ENCODE measurements around the gene FARS2. TPM values are rescaled to one million over a fixed set of nuclear protein-coding genes. Genes with fewer than 3 reads are reported as not detected.

Gene FARS2
- total and polyA plus RNA-seq, 9 of the 15 experiments (the other 6 are each of a cell fraction or from before 2014, with no cell fraction given) = 16.5 to 62.2 (median 27.0) TPM

GRCh38 chr6:5286780-5287179 lies 25.5 kb downstream of the FARS2 start:
- no peak for DNase-seq (ENCODE audit: extremely low read depth in 1 of 4, low spot score in 3 of 4)
- peaks cover 15 to 21% of the 10 kb centered on the region in 2 experiments; a peak in 3 of 5 replicates for H3K4me1 ChIP-seq (replicated peaks in 1 of 2; ENCODE audit: control insufficient read depth in 2 of 2, insufficient read depth in 2 of 2, low read length in 2 of 2)
- intact Hi-C loops (cut with micrococcal nuclease) (no loop called here), in situ Hi-C loops (cut with MboI) (no loop called here)
- H3K27ac ChIP-seq (ENCODE audit: extremely low read depth, low read depth, low read length) = no peak overlapping the region
- no peak for FAIRE-seq
- no peaks in the 10 kb centered on the region for H3K9me3 ChIP-seq (replicated peaks; ENCODE audit: control insufficient read depth, insufficient read depth, low read depth, low read length)
- WGBS (ENCODE audit: insufficient coverage, low coverage, missing lambda C conversion rate) = 75% methylated on average over 7 of the region's 7 CpGs
- no peak overlapping the region for H3K4me2 ChIP-seq (ENCODE audit: insufficient read depth, low read length)
- H3K79me2 ChIP-seq (ENCODE audit: control insufficient read depth, insufficient read depth, low read length) = peaks cover 8% of the 10 kb centered on the region; the same call in 1 of the 3 replicates
- H3K9ac ChIP-seq (ENCODE audit: insufficient read depth in 1 of 2, low read depth in 2 of 2, low read length in 2 of 2) = no peak overlapping the region
- TF ChIP-seq ZBTB40 (IDR thresholded peaks at IDR 0.05) = no peak
- no peak for TF ChIP-seq ZBTB40 (CRISPR knock-in tag; IDR thresholded peaks at IDR 0.05)
- TF ChIP-seq NONO (IDR thresholded peaks at IDR 0.05; ENCODE audit: low read depth in 2 of 2, low read length in 1 of 2) = no peak
- TF ChIP-seq TAF7 (tag; IDR thresholded peaks at IDR 0.05) = no peak
- TF ChIP-seq, protein P1, sequence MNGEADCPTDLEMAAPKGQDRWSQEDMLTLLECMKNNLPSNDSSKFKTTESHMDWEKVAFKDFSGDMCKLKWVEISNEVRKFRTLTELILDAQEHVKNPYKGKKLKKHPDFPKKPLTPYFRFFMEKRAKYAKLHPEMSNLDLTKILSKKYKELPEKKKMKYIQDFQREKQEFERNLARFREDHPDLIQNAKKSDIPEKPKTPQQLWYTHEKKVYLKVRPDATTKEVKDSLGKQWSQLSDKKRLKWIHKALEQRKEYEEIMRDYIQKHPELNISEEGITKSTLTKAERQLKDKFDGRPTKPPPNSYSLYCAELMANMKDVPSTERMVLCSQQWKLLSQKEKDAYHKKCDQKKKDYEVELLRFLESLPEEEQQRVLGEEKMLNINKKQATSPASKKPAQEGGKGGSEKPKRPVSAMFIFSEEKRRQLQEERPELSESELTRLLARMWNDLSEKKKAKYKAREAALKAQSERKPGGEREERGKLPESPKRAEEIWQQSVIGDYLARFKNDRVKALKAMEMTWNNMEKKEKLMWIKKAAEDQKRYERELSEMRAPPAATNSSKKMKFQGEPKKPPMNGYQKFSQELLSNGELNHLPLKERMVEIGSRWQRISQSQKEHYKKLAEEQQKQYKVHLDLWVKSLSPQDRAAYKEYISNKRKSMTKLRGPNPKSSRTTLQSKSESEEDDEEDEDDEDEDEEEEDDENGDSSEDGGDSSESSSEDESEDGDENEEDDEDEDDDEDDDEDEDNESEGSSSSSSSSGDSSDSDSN (IDR thresholded peaks at IDR 0.05; ENCODE audit: borderline replicate concordance in 1 of 2, low read depth in 2 of 2, low read length in 2 of 2) = no peak
- TF ChIP-seq CREB3 (tag; conservative IDR thresholded peaks at IDR 0.05; ENCODE audit: low read depth) = no peak
- no TSS peak for BruUV-seq (replicated peaks)
- ATAC-seq = no peak
- CTCF ChIA-PET (ENCODE audit: low intra/inter-chr PET ratio) = no interaction called here
- no peaks in the 10 kb centered on the region for H3K27me3 ChIP-seq (ENCODE audit: control insufficient read depth in 2 of 2, insufficient read depth in 2 of 2, low read length in 2 of 2)
- no peaks in the 10 kb centered on the region; the same call in 2 of the 3 replicates for H3K36me3 ChIP-seq (ENCODE audit: control insufficient read depth, insufficient read depth, low read length)
- no peak overlapping the region for H2AFZ ChIP-seq (ENCODE audit: low read depth, low read length)
- H3K9me1 ChIP-seq (ENCODE audit: control insufficient read depth, insufficient read depth, low read length) = no peaks in the 10 kb centered on the region
- no peak overlapping the region for H3K4me3 ChIP-seq
- H4K20me1 ChIP-seq (replicated peaks; ENCODE audit: control insufficient read depth, insufficient read depth, low read length) = 0 out of 2 replicates have a peak, but pooled peaks cover 3% of the 10 kb centered on the region
- POLR2A ChIA-PET = interaction anchor here (0.6 to 1.0 kb wide), 3 partner anchors 11 to 71 kb away, joined by 3 to 5 read pairs (median 3); no protein-coding TSS in a partner anchor
